Measurements from ENCODE around the gene EFCAB5.
A peak's percentile ranks its signal among the peaks of the same experiment; 100 is the strongest.

EFCAB5 gene

DNA sequence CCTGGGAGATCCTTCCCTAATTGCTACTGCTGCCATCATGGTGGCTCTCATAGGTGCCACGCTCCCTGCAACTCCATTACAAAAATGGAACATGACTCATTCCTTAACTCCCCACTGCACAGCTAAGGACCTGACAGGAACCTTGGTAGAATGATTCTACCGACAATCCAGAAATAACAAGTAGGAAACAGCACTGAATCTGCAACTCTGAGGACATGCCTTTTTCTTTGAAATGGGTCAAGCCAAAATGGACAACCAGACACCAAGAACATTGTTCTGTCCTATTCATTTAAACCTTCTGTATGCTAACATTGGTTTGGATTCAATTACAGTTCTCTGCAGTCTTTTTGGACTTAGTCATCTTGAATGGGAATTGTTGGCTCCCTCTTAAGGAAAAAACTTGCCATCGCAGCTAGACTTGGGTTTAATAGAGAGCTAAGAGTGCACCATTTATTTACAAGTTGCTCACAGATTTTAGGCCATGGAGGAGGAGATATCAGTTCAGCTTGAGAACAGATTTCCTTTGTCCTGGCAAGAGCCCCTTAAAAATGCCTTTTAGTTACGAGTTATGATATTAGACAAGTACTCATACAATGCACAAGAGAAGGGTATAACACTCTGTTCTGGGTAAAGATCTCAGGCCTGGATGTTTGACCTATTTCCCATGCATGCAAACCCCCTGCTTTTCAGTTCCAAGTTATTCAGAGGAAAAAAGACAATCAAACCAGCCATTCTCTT is 154.2 kb downstream of the EFCAB5 start:
- peak in 1 of 2 experiments; percentile 40 for DNase-seq (ENCODE audit: low read depth in 1 of 2, low spot score in 1 of 2)
- no peak overlapping the region for H3K4me3 ChIP-seq (replicated peaks; ENCODE audit: insufficient read depth, low read length)
- TF ChIP-seq POLR2AphosphoS5 (IDR thresholded peaks at IDR 0.05; ENCODE audit: low read depth): no peak
- TF ChIP-seq, protein P1, sequence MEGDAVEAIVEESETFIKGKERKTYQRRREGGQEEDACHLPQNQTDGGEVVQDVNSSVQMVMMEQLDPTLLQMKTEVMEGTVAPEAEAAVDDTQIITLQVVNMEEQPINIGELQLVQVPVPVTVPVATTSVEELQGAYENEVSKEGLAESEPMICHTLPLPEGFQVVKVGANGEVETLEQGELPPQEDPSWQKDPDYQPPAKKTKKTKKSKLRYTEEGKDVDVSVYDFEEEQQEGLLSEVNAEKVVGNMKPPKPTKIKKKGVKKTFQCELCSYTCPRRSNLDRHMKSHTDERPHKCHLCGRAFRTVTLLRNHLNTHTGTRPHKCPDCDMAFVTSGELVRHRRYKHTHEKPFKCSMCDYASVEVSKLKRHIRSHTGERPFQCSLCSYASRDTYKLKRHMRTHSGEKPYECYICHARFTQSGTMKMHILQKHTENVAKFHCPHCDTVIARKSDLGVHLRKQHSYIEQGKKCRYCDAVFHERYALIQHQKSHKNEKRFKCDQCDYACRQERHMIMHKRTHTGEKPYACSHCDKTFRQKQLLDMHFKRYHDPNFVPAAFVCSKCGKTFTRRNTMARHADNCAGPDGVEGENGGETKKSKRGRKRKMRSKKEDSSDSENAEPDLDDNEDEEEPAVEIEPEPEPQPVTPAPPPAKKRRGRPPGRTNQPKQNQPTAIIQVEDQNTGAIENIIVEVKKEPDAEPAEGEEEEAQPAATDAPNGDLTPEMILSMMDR (IDR thresholded peaks at IDR 0.05; ENCODE audit: insufficient read depth, low read length): peak; percentile 40
- H3K27me3 ChIP-seq (ENCODE audit: insufficient read depth, poor library complexity, severe bottlenecking): no peaks in the 10 kb centered on the region
- no peak overlapping the region for H3K27ac ChIP-seq (replicated peaks)

DNA sequence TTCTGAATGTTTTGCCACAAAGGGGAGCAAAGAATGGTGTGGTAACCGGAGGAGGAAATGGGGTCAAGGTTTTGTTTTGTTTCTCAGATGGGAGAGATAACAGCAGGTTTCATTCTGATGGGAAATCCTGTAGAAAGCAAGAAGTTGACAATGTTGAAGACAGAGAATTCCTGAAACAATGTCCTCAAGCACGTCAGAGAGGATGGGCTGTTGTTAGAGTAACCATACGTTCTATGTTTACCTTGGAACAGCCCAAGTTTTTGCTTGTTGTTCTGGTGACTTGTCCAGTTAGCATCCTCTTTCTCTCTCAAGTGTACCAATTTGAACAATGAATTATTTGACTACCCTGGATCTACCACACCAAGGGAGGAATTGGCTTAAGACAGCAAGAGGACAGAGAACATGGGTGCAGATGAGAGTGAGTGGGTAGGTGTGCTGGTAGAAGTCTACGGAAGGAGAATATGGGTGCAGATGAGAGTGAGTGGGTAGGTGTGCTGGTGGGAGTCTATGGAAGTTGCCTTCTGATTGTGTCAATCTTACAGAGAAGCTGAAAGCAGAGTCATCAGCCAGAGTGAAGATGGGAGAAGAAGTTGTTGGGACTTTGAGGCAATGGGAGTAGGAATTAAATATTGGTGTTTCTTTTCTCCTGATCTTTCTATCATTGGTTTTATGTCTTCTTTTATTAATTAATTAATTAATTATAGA is 160.4 kb downstream of the EFCAB5 start:
- Histone ChIP-seq H3K27ac (replicated peaks) (no peak overlapping the region), H3K4me3 (replicated peaks; ENCODE audit: insufficient read depth, low read length) (no peak overlapping the region), H3K27me3 (ENCODE audit: insufficient read depth, poor library complexity, severe bottlenecking) (no peaks in the 10 kb centered on the region)
- TF ChIP-seq SPI1 (IDR thresholded peaks at IDR 0.05; ENCODE audit: borderline replicate concordance, low read depth) (no peak), GABPA (IDR thresholded peaks at IDR 0.05; ENCODE audit: low read depth) (no peak), POLR2AphosphoS5 (IDR thresholded peaks at IDR 0.05; ENCODE audit: low read depth) (no peak)
- TF ChIP-seq, protein P1 (IDR thresholded peaks at IDR 0.05; ENCODE audit: insufficient read depth, low read length): no peak
- TF ChIP-seq, protein P2, sequence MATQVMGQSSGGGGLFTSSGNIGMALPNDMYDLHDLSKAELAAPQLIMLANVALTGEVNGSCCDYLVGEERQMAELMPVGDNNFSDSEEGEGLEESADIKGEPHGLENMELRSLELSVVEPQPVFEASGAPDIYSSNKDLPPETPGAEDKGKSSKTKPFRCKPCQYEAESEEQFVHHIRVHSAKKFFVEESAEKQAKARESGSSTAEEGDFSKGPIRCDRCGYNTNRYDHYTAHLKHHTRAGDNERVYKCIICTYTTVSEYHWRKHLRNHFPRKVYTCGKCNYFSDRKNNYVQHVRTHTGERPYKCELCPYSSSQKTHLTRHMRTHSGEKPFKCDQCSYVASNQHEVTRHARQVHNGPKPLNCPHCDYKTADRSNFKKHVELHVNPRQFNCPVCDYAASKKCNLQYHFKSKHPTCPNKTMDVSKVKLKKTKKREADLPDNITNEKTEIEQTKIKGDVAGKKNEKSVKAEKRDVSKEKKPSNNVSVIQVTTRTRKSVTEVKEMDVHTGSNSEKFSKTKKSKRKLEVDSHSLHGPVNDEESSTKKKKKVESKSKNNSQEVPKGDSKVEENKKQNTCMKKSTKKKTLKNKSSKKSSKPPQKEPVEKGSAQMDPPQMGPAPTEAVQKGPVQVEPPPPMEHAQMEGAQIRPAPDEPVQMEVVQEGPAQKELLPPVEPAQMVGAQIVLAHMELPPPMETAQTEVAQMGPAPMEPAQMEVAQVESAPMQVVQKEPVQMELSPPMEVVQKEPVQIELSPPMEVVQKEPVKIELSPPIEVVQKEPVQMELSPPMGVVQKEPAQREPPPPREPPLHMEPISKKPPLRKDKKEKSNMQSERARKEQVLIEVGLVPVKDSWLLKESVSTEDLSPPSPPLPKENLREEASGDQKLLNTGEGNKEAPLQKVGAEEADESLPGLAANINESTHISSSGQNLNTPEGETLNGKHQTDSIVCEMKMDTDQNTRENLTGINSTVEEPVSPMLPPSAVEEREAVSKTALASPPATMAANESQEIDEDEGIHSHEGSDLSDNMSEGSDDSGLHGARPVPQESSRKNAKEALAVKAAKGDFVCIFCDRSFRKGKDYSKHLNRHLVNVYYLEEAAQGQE (IDR thresholded peaks at IDR 0.05; ENCODE audit: insufficient replicate concordance, low read depth): no peak
- no peak for DNase-seq (ENCODE audit: low read depth in 1 of 2, low spot score in 1 of 2)

DNA sequence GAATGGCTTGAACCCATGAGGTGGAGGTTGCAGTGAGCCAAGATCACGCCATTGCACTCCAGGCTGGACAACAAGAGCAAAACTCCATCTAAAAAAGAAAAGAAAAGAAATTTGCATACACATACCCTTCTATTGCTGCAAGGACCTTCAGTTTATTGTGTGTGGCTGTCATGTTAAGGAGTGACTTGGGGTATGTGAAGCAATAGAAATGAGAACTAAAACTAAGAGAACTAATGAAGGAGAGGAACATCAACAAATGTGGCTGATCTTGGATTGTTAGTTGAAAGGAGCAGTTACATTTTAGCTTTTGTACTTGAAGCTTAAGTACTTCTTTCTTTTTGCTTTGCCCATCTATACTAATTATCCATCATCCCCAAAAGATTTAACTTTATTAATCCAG is 162.5 kb downstream of the EFCAB5 start:
- H3K27ac ChIP-seq (replicated peaks): peak overlapping the region; percentile 91
- no peak overlapping the region for H3K4me3 ChIP-seq (replicated peaks; ENCODE audit: insufficient read depth, low read length)

More for the DNA sequence above, 162.5 kb downstream of the EFCAB5 start:
- no peak for DNase-seq (ENCODE audit: low read depth in 1 of 2, low spot score in 1 of 2)
- no peaks in the 10 kb centered on the region for H3K27me3 ChIP-seq (ENCODE audit: insufficient read depth, poor library complexity, severe bottlenecking)
- TF ChIP-seq GABPA (IDR thresholded peaks at IDR 0.05; ENCODE audit: low read depth) (no peak), SPI1 (IDR thresholded peaks at IDR 0.05; ENCODE audit: borderline replicate concordance, low read depth) (no peak), POLR2AphosphoS5 (IDR thresholded peaks at IDR 0.05; ENCODE audit: low read depth) (no peak)
- TF ChIP-seq, protein P1 (IDR thresholded peaks at IDR 0.05; ENCODE audit: insufficient read depth, low read length): no peak
- TF ChIP-seq, protein P2 (IDR thresholded peaks at IDR 0.05; ENCODE audit: insufficient replicate concordance, low read depth): no peak

All from HL-60 (cell line).